Measurements from ENCODE around the gene CHRM5.

Gene CHRM5

DNA sequence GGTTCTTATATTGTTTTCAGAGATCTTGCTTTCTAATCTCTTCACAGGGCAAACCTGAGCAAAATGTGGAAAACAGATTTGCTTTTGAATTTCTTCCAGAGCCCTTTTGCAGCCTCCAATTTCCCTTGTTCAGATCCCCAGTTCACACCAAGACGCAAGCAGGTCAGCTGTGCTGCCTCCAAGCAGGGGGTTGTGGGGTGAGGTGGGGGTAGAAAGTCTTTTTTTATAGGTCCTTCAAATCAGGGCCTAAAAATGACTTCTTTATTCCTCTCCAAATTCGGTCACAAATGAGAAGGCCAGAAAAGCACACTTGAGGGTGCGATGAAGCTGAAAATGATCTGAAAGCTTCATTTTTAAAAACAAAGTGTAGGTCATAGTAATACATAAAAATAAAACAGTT, 97.0 kb downstream of the CHRM5 start:
- no peaks in the 10 kb centered on the region for H3K36me3 ChIP-seq
- H3K9me3 ChIP-seq, result no peaks in the 10 kb centered on the region
- TF ChIP-seq, protein P1, sequence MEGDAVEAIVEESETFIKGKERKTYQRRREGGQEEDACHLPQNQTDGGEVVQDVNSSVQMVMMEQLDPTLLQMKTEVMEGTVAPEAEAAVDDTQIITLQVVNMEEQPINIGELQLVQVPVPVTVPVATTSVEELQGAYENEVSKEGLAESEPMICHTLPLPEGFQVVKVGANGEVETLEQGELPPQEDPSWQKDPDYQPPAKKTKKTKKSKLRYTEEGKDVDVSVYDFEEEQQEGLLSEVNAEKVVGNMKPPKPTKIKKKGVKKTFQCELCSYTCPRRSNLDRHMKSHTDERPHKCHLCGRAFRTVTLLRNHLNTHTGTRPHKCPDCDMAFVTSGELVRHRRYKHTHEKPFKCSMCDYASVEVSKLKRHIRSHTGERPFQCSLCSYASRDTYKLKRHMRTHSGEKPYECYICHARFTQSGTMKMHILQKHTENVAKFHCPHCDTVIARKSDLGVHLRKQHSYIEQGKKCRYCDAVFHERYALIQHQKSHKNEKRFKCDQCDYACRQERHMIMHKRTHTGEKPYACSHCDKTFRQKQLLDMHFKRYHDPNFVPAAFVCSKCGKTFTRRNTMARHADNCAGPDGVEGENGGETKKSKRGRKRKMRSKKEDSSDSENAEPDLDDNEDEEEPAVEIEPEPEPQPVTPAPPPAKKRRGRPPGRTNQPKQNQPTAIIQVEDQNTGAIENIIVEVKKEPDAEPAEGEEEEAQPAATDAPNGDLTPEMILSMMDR (IDR thresholded peaks at IDR 0.05), result no peak
- no peaks in the 10 kb centered on the region for H3K27me3 ChIP-seq
- H3K27ac ChIP-seq, result no peak overlapping the region
- H3K4me3 ChIP-seq (ENCODE audit: low read depth in 1 of 2, low read length in 1 of 2), result no peak overlapping the region
- no peaks in the 10 kb centered on the region for H3K4me1 ChIP-seq (ENCODE audit: control insufficient read depth in 1 of 2, insufficient read depth in 1 of 2, low read depth in 1 of 2, low read length in 1 of 2)

DNA sequence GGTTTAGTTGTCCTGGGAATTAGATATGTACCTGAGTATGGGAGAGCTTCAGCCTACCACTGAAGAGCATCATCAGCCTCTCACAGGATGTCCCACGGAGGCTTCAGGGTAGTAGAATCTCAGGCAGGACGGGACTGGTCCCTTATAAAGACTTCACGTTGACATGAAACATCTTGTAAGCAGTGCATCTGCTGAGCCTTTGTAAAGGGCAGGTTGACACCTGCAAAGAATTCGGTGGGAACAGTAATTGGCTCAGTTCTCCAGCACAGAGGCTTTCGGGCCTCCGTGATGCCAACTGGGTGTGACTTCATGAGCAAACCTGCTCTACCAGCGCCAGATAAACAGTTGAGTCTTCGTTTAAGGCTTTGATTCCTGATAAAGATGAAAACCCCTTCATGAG, 97.6 kb downstream of the CHRM5 start:
- H3K4me3 ChIP-seq (ENCODE audit: low read depth in 1 of 2, low read length in 1 of 2), result no peak overlapping the region
- no peak overlapping the region for H3K27ac ChIP-seq
- TF ChIP-seq, protein P1 (IDR thresholded peaks at IDR 0.05), result no peak

DNA sequence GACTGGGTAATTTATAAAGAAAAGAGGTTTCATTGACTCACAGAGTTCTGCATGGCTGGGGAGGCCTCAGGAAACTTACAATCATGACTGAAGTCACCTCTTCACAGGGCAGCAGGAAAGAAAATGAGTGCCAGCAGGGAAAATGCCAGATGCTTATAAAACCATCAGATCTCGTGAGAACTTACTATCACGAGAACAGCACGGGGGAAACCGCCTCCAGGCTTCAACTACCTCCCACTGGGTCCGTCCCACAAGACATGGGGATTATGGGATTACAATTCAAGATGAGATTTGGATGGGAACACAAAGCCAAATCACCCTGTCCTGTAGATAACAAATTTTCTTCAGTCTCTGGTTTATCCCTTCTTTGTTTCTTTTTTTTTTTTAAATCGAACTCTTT, 101.7 kb downstream of the CHRM5 start:
- Histone ChIP-seq H3K27me3 (no peaks in the 10 kb centered on the region), H3K9me3 (no peaks in the 10 kb centered on the region), H3K36me3 (no peaks in the 10 kb centered on the region), H3K4me1 (ENCODE audit: control insufficient read depth in 1 of 2, insufficient read depth in 1 of 2, low read depth in 1 of 2, low read length in 1 of 2) (no peaks in the 10 kb centered on the region), H3K4me3 (ENCODE audit: low read depth in 1 of 2, low read length in 1 of 2) (no peak overlapping the region), H3K27ac (no peak overlapping the region)
- TF ChIP-seq, protein P1 (IDR thresholded peaks at IDR 0.05), result no peak

More for the DNA sequence above, 97.6 kb downstream of the CHRM5 start:
- no peaks in the 10 kb centered on the region for H3K9me3 ChIP-seq
- no peaks in the 10 kb centered on the region for H3K36me3 ChIP-seq
- H3K4me1 ChIP-seq (ENCODE audit: control insufficient read depth in 1 of 2, insufficient read depth in 1 of 2, low read depth in 1 of 2, low read length in 1 of 2), result no peaks in the 10 kb centered on the region
- no peaks in the 10 kb centered on the region for H3K27me3 ChIP-seq

DNA sequence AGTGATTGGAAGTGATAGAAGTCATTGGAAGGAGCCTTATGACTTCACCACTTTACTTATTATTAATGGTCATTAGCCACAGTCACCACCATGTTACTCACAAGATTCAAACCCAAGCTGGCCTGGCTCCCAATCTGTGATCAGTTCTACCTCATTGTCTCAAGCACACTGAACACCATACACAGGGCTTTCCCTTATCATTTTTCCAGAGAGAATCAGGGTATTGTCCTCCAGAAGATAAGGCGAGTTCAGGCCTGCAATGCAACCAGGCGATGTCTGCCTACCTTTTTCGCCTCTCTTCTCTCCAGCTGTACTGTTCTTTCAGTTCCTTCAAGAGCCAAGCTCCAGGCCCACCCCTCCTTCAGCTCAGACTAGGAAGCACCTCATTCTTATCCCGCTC, 108.5 kb downstream of the CHRM5 start:
- no peaks in the 10 kb centered on the region for H3K36me3 ChIP-seq
- H3K9me3 ChIP-seq, result no peaks in the 10 kb centered on the region
- no peaks in the 10 kb centered on the region for H3K4me1 ChIP-seq (ENCODE audit: control insufficient read depth in 1 of 2, insufficient read depth in 1 of 2, low read depth in 1 of 2, low read length in 1 of 2)
- H3K27ac ChIP-seq, result no peak overlapping the region
- H3K27me3 ChIP-seq, result no peaks in the 10 kb centered on the region
- H3K4me3 ChIP-seq (ENCODE audit: low read depth in 1 of 2, low read length in 1 of 2), result no peak overlapping the region
- TF ChIP-seq, protein P1 (IDR thresholded peaks at IDR 0.05), result no peak

DNA sequence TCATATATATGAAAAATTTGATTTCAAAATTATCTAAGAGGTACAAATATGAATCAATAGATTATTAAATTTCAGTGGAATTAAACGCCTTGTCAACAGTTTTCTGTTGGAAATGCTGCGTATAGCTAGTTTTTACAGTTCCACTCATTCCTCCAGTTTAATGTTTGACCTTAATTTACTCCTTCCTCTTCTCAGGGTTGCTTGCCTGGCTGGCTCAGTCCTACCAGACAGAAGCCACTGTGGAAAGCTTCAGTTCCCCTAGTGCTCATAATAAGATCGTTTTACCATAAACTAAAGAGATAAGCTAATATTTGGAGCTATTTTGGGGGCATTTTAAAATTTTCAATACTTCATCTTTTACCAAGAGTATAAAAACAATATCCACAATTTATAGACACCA, 110.6 kb downstream of the CHRM5 start:
- no peaks in the 10 kb centered on the region for H3K27me3 ChIP-seq
- no peaks in the 10 kb centered on the region for H3K9me3 ChIP-seq
- H3K4me1 ChIP-seq (ENCODE audit: control insufficient read depth in 1 of 2, insufficient read depth in 1 of 2, low read depth in 1 of 2, low read length in 1 of 2), result no peaks in the 10 kb centered on the region
- peaks cover 16% of the 10 kb centered on the region for H3K36me3 ChIP-seq
- H3K27ac ChIP-seq, result no peak overlapping the region
- TF ChIP-seq, protein P1 (IDR thresholded peaks at IDR 0.05), result no peak
- H3K4me3 ChIP-seq (ENCODE audit: low read depth in 1 of 2, low read length in 1 of 2), result no peak overlapping the region

DNA sequence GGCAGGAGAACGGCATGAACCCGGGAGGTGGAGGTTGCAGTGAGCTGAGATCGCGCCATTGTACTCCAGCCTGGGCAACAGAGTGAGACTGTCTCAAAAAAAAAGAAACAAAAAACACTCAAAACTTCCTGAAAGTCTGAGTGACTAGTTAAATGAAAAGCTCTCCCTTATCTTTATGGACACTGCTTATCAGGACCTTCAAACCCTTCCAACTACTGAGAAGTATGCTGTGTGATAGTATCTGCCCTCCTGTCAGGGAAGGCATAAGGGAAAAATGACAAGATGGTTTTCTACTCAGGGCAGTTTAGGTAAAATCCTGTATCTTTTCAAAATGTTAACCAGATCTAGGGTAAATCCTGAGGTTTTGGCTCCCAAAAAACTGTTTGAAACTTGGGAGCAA, 111.6 kb downstream of the CHRM5 start:
- H3K27me3 ChIP-seq, result no peaks in the 10 kb centered on the region
- no peak overlapping the region for H3K4me3 ChIP-seq (ENCODE audit: low read depth in 1 of 2, low read length in 1 of 2)
- H3K36me3 ChIP-seq, result peaks cover 26% of the 10 kb centered on the region
- no peaks in the 10 kb centered on the region for H3K4me1 ChIP-seq (ENCODE audit: control insufficient read depth in 1 of 2, insufficient read depth in 1 of 2, low read depth in 1 of 2, low read length in 1 of 2)
- H3K9me3 ChIP-seq, result no peaks in the 10 kb centered on the region
- H3K27ac ChIP-seq, result no peak overlapping the region
- TF ChIP-seq, protein P1 (IDR thresholded peaks at IDR 0.05), result no peak

Measured in neutrophil (primary cell).